ENCODE results near the gene GABARAPL1. TPM values are rescaled to one million over a fixed set of nuclear protein-coding genes. Genes with fewer than 3 reads are reported as not detected.

The GABARAPL1 gene
- total and polyA plus RNA-seq, 10 of the 15 experiments (the other 5 are each of a cell fraction or from before 2014, with no cell fraction given) = 0.42 to 3.7 (median 1.4) TPM

GRCh38 chr12:10171973-10172728, 40.5 kb upstream of the GABARAPL1 start, which contains the start of gene OLR1 (continued):
- TF ChIP-seq, protein P1, sequence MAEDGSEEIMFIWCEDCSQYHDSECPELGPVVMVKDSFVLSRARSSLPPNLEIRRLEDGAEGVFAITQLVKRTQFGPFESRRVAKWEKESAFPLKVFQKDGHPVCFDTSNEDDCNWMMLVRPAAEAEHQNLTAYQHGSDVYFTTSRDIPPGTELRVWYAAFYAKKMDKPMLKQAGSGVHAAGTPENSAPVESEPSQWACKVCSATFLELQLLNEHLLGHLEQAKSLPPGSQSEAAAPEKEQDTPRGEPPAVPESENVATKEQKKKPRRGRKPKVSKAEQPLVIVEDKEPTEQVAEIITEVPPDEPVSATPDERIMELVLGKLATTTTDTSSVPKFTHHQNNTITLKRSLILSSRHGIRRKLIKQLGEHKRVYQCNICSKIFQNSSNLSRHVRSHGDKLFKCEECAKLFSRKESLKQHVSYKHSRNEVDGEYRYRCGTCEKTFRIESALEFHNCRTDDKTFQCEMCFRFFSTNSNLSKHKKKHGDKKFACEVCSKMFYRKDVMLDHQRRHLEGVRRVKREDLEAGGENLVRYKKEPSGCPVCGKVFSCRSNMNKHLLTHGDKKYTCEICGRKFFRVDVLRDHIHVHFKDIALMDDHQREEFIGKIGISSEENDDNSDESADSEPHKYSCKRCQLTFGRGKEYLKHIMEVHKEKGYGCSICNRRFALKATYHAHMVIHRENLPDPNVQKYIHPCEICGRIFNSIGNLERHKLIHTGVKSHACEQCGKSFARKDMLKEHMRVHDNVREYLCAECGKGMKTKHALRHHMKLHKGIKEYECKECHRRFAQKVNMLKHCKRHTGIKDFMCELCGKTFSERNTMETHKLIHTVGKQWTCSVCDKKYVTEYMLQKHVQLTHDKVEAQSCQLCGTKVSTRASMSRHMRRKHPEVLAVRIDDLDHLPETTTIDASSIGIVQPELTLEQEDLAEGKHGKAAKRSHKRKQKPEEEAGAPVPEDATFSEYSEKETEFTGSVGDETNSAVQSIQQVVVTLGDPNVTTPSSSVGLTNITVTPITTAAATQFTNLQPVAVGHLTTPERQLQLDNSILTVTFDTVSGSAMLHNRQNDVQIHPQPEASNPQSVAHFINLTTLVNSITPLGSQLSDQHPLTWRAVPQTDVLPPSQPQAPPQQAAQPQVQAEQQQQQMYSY (CRISPR knock-in tag; IDR thresholded peaks at IDR 0.05) = no peak

GRCh38 chr12:10174986-10175614, 37.6 kb upstream of the GABARAPL1 start:
- FAIRE-seq = no peak
- RAD21 ChIA-PET (ENCODE audit: unreplicated experiment) = no interaction called here
- BruUV-seq (replicated peaks) = no TSS peak
- TF ChIP-seq CBX3 (IDR thresholded peaks at IDR 0.05; ENCODE audit: borderline replicate concordance, low read depth) (no peak), YY1 (IDR thresholded peaks at IDR 0.05; ENCODE audit: low read depth, low read length) (no peak), CBX5 (IDR thresholded peaks at IDR 0.05; ENCODE audit: low read depth) (no peak), SMARCA5 (IDR thresholded peaks at IDR 0.05) (no peak), ZSCAN29 (IDR thresholded peaks at IDR 0.05) (no peak), STAT1 (conservative IDR thresholded peaks at IDR 0.05) (no peak), TAF1 (IDR thresholded peaks at IDR 0.05; ENCODE audit: borderline replicate concordance, low read depth, low read length) (no peak), MEF2A (IDR thresholded peaks at IDR 0.05; ENCODE audit: insufficient read depth, low read depth, low read length) (no peak), CHD4 (IDR thresholded peaks at IDR 0.05) (no peak), TCF7 (IDR thresholded peaks at IDR 0.05; ENCODE audit: borderline replicate concordance) (no peak)
- TF ChIP-seq, protein P2, sequence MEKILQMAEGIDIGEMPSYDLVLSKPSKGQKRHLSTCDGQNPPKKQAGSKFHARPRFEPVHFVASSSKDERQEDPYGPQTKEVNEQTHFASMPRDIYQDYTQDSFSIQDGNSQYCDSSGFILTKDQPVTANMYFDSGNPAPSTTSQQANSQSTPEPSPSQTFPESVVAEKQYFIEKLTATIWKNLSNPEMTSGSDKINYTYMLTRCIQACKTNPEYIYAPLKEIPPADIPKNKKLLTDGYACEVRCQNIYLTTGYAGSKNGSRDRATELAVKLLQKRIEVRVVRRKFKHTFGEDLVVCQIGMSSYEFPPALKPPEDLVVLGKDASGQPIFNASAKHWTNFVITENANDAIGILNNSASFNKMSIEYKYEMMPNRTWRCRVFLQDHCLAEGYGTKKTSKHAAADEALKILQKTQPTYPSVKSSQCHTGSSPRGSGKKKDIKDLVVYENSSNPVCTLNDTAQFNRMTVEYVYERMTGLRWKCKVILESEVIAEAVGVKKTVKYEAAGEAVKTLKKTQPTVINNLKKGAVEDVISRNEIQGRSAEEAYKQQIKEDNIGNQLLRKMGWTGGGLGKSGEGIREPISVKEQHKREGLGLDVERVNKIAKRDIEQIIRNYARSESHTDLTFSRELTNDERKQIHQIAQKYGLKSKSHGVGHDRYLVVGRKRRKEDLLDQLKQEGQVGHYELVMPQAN (conservative IDR thresholded peaks at IDR 0.05) = no peak
- TF ChIP-seq, protein P3, sequence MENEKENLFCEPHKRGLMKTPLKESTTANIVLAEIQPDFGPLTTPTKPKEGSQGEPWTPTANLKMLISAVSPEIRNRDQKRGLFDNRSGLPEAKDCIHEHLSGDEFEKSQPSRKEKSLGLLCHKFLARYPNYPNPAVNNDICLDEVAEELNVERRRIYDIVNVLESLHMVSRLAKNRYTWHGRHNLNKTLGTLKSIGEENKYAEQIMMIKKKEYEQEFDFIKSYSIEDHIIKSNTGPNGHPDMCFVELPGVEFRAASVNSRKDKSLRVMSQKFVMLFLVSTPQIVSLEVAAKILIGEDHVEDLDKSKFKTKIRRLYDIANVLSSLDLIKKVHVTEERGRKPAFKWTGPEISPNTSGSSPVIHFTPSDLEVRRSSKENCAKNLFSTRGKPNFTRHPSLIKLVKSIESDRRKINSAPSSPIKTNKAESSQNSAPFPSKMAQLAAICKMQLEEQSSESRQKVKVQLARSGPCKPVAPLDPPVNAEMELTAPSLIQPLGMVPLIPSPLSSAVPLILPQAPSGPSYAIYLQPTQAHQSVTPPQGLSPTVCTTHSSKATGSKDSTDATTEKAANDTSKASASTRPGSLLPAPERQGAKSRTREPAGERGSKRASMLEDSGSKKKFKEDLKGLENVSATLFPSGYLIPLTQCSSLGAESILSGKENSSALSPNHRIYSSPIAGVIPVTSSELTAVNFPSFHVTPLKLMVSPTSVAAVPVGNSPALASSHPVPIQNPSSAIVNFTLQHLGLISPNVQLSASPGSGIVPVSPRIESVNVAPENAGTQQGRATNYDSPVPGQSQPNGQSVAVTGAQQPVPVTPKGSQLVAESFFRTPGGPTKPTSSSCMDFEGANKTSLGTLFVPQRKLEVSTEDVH (IDR thresholded peaks at IDR 0.05; ENCODE audit: low read depth, partially characterized antibody) = no peak

More at GRCh38 chr12:10174986-10175614, 37.6 kb upstream of the GABARAPL1 start:
- no peak for DNase-seq (ENCODE audit: low read depth, low spot score)
- 17% methylated on average over 2 of the region's 2 CpGs for WGBS (ENCODE audit: insufficient coverage, insufficient replicate concordance, low lambda C conversion rate, missing lambda C conversion rate)
- Histone ChIP-seq H3K4me3 (no peak overlapping the region), H3K4me1 (ENCODE audit: control insufficient read depth, insufficient read depth, low read length) (no peaks in the 10 kb centered on the region), H3K9me3 (replicated peaks; ENCODE audit: control insufficient read depth, insufficient read depth, low read length) (no peaks in the 10 kb centered on the region), H3K4me2 (ENCODE audit: control insufficient read depth, insufficient read depth) (no peak overlapping the region), H2AFZ (ENCODE audit: control insufficient read depth, low read depth, low read length) (no peak overlapping the region), H3K27ac (ENCODE audit: control insufficient read depth, insufficient read depth) (no peak overlapping the region), H4K20me1 (ENCODE audit: control insufficient read depth, insufficient read depth) (no peaks in the 10 kb centered on the region), H3K27me3 (replicated peaks in 1 of 2; ENCODE audit: control insufficient read depth in 2 of 2, insufficient read depth in 2 of 2, low read length in 1 of 2) (peaks cover 0 to 9% of the 10 kb centered on the region in 2 experiments; a peak in 2 of 4 replicates), H3K9ac (ENCODE audit: control insufficient read depth, insufficient read depth, low read length) (no peak overlapping the region), H3K36me3 (ENCODE audit: control insufficient read depth in 2 of 2, insufficient read depth in 2 of 2, low read length in 1 of 2) (no peaks in the 10 kb centered on the region), H3K79me2 (ENCODE audit: control insufficient read depth, insufficient read depth, low read length) (no peaks in the 10 kb centered on the region)
- ChIA-PET CTCF (interaction anchor here (2.5 kb wide), 1 partner anchor 22 kb away, joined by 7 read pairs; no protein-coding TSS in a partner anchor), POLR2A (no interaction called here), SMC1A (ENCODE audit: uncharacterized antibody, unreplicated experiment) (interaction anchor here (1.4 kb wide), 1 partner anchor 15 kb away, joined by 3 read pairs; no protein-coding TSS in a partner anchor)
- no peak for ATAC-seq
- intact Hi-C loops (cut with micrococcal nuclease; ENCODE audit: unreplicated experiment) = no loop called here
- in situ Hi-C loops (cut with MboI) = no loop called here

Measured in GM12878 (cell line).